ENCODE data around the gene KCTD11. TPM values are rescaled to one million over a fixed set of nuclear protein-coding genes. Genes with fewer than 3 reads are reported as not detected.

Gene KCTD11
- polyA plus RNA-seq, 1 donor from 2014 or later: 6.8 TPM

DNA sequence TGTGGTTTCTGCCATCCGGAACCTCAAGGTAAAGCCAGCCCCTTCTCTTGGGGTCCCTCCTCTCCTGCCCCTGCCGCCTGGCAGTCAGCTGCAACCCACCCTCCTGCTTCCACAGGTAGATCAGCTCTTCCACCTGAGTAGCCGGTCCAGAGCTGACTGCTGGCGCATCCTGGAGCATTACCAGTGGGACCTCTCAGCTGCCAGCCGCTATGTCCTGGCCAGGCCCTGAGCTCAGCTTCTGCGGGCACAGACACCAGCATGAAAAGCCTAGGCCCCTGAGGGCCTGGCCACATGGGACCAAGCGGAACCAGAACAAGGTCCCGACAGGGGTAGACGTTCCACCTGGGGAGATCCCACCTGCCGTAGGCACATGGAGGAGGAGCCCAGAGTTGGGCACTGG is 36.9 kb downstream of the KCTD11 start:
- Mint-ChIP-seq H3K27ac (no peak overlapping the region), H3K36me3 (no peaks in the 10 kb centered on the region), H3K27me3 (no peaks in the 10 kb centered on the region), H3K4me1 (peaks cover 8 to 11% (median 9%) of the 10 kb centered on the region in 3 donors), H3K4me3 (peak overlapping the region in 1 of 4 donors; percentile 37), H3K9me3 (no peaks in the 10 kb centered on the region)

DNA sequence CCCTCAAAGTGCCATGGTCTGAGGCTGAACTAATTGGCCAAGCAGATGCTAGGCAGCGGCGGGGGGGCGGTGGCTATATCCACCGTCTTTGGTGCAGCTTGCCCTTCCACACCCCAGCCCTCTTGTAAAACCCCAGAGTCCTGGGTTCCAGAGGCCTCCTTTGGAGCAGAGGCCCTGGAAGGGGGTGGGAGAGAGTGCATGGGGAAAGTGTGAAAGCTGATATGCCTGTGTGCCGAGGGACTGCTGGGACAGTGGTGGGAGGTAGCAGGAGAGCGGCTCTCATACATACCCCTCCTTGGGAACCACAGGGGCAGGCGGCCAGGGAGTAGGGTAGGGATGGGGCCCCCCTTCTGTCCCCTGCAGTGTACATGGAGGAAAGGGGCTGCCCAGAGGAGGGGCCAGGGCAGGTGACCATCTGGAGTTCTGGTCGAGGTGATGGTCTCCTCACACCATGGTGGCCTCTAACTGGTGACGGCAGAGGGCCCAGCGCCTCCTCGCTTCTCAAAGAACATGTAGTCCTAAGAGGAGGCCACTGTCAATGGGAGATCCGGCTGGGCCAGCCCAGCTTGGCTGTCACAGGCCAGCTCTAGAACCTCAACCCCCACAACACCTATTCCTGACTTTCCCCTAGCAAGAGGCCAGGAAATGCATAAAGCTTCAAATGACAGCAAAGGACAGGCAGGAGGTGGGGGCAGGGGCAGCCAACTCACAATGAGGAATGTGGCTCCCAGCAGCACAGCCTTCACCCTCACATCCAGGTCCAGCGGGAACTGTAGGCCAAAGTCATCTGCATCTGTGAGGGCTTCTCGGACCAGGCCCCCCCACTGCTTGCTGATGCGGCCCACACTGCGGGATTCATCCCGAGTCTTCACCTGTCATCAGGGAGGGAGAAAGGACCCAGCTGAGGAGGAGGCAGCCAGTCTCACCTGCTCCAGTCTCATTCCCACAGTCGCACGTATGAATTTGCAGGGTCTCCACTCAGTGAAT is 38.3 kb downstream of the KCTD11 start:
- Mint-ChIP-seq H3K27ac (peak overlapping the region in 1 of 3 donors; percentile 29), H3K36me3 (no peaks in the 10 kb centered on the region), H3K4me3 (peak overlapping the region in 1 of 4 donors; percentile 72), H3K4me1 (peaks cover 9 to 10% (median 9%) of the 10 kb centered on the region in 3 donors), H3K9me3 (no peaks in the 10 kb centered on the region), H3K27me3 (no peaks in the 10 kb centered on the region)

- Mint-ChIP-seq H3K27ac (peak overlapping the region in 1 of 3 donors; percentile 29), H3K9me3 (no peaks in the 10 kb centered on the region), H3K4me3 (peak overlapping the region in 1 of 4 donors; percentile 72), H3K36me3 (no peaks in the 10 kb centered on the region), H3K4me1 (peaks cover 5 to 12% (median 12%) of the 10 kb centered on the region in 3 donors), H3K27me3 (no peaks in the 10 kb centered on the region)
Observed at GRCh38 chr17:7391307-7391706, 39.3 kb downstream of the KCTD11 start.

GRCh38 chr17:7392696-7393612 is 41.0 kb downstream of the KCTD11 start:
- Mint-ChIP-seq H3K27me3 (no peaks in the 10 kb centered on the region), H3K36me3 (no peaks in the 10 kb centered on the region), H3K27ac (peak overlapping the region in 1 of 3 donors; percentile 65), H3K4me3 (peak overlapping the region; percentile 92 to 98 (median 94)), H3K4me1 (peaks cover 5 to 12% (median 12%) of the 10 kb centered on the region in 3 donors), H3K9me3 (no peaks in the 10 kb centered on the region)

- Mint-ChIP-seq H3K4me3 (peak overlapping the region; percentile 92 to 98 (median 96)), H3K27ac (peak overlapping the region; percentile 85 to 94 (median 90)), H3K9me3 (no peaks in the 10 kb centered on the region), H3K36me3 (no peaks in the 10 kb centered on the region), H3K4me1 (peaks cover 10 to 12% (median 12%) of the 10 kb centered on the region in 3 donors), H3K27me3 (no peaks in the 10 kb centered on the region)
Observed at GRCh38 chr17:7393613-7394451, 41.9 kb downstream of the KCTD11 start.

GRCh38 chr17:7394452-7395191 is 42.7 kb downstream of the KCTD11 start, which contains the start of gene PLSCR3:
Gene PLSCR3, minus strand, starts transcription at chr17:7394525. Its CDS starts 415 bp downstream, at chr17:7394110.
- Mint-ChIP-seq H3K4me3 (peak within 1 kb of the TSS; percentile 92 to 98 (median 96)), H3K27ac (peak within 1 kb of the TSS; percentile 90 to 94 (median 92)), H3K27me3 (no peaks in the 10 kb centered on the region), H3K4me1 (peaks cover 12% of the 10 kb centered on the region in 3 donors), H3K9me3 (no peaks in the 10 kb centered on the region), H3K36me3 (no peaks in the 10 kb centered on the region)

GRCh38 chr17:7396147-7396546 is 44.2 kb downstream of the KCTD11 start:
- H3K9me3 Mint-ChIP-seq: no peaks in the 10 kb centered on the region
- H3K4me3 Mint-ChIP-seq: peak overlapping the region; percentile 32 to 81 (median 63)
- no peaks in the 10 kb centered on the region for H3K36me3 Mint-ChIP-seq
- no peaks in the 10 kb centered on the region for H3K27me3 Mint-ChIP-seq
- peaks cover 12% of the 10 kb centered on the region in 3 donors for H3K4me1 Mint-ChIP-seq
- peak overlapping the region in 2 of 3 donors; percentile 20 to 74 for H3K27ac Mint-ChIP-seq

- H3K27ac Mint-ChIP-seq: no peak overlapping the region
- H3K4me3 Mint-ChIP-seq: peak overlapping the region in 2 of 4 donors; percentile 32 to 55
- no peaks in the 10 kb centered on the region for H3K27me3 Mint-ChIP-seq
- H3K9me3 Mint-ChIP-seq: no peaks in the 10 kb centered on the region
- no peaks in the 10 kb centered on the region for H3K36me3 Mint-ChIP-seq
- H3K4me1 Mint-ChIP-seq: peaks cover 12 to 18% (median 12%) of the 10 kb centered on the region in 3 donors
Observed at GRCh38 chr17:7398612-7399011, 46.6 kb downstream of the KCTD11 start.

DNA sequence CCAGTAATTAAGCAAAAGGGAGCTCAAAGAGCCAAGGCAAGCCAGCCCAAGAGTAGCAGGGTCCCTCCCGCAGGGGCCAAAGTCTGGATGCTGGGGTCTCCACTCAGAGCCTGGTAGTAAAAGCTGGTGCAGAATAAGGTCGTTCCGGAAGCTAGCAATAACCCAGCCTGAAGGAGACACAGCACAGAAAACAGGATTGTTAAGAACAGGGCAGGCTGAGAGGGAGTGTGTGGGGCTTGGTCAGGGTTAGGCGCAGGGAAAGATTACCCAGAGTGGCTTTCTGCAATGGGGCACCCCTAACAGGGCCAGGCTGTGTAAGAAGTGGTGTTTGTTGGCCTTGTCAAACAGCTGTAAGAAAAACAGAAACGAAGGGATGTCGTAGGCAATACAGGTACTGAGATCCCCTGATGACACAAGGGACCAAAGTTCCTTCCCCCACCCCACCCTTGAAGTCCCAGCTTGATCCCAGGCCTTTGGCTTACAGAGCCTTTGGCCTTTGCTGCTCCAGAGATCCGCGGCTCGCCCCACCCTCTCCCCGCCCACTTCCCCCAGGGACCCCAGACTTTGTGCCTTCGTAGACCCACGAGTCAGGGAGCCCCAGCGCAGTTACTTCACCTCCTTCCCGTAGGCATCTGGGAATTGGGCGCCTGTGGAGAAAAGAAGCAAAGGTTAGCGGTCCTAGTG is 51.2 kb downstream of the KCTD11 start:
- peaks cover 8 to 19% (median 12%) of the 10 kb centered on the region in 3 donors for H3K4me1 Mint-ChIP-seq
- H3K27ac Mint-ChIP-seq: peak overlapping the region in 2 of 3 donors; percentile 22 to 95
- H3K9me3 Mint-ChIP-seq: no peaks in the 10 kb centered on the region
- peak overlapping the region; percentile 95 to 98 (median 97) for H3K4me3 Mint-ChIP-seq
- no peaks in the 10 kb centered on the region for H3K36me3 Mint-ChIP-seq
- H3K27me3 Mint-ChIP-seq: peaks cover 3% of the 10 kb centered on the region

- Mint-ChIP-seq H3K4me1 (peaks cover 8 to 19% (median 8%) of the 10 kb centered on the region in 3 donors), H3K27me3 (peaks cover 3% of the 10 kb centered on the region), H3K9me3 (no peaks in the 10 kb centered on the region), H3K4me3 (peak overlapping the region; percentile 95 to 98 (median 97)), H3K36me3 (no peaks in the 10 kb centered on the region), H3K27ac (peak overlapping the region in 2 of 3 donors; percentile 87 to 95)
Observed at GRCh38 chr17:7403727-7403976, 51.7 kb downstream of the KCTD11 start.

- Mint-ChIP-seq H3K36me3 (no peaks in the 10 kb centered on the region), H3K27ac (peak within 1 kb of the TSS; percentile 81 to 95 (median 87)), H3K4me3 (peak within 1 kb of the TSS; percentile 95 to 98 (median 97)), H3K4me1 (peaks cover 5 to 19% (median 8%) of the 10 kb centered on the region in 3 donors), H3K27me3 (peaks cover 5% of the 10 kb centered on the region), H3K9me3 (no peaks in the 10 kb centered on the region)
Observed at GRCh38 chr17:7403977-7404736, 52.2 kb downstream of the KCTD11 start, which contains the start of gene TMEM256. Gene TMEM256, minus strand, starts transcription at chr17:7404097. Its CDS starts 13 bp downstream, at chr17:7404084.
